GM21576 (cell line): Measurements from ENCODE around the gene THOC6.
A peak's percentile ranks its signal among the peaks of the same experiment; 100 is the strongest.
"Not testable (repeated sequence)": the region's sequence is repeated elsewhere in the genome, so short reads cannot be mapped to it uniquely, and the experiment has no call there.

Experiments
- ATAC-seq: cut with Tn5 transposase; IDR thresholded peaks from one replicate; pipeline ENCODE4 v1.9.1; 2021; ENCODE audit warnings: mild to moderate bottlenecking, moderate library complexity; ENCODE audit not compliant: unreplicated experiment

The THOC6 gene

DNA sequence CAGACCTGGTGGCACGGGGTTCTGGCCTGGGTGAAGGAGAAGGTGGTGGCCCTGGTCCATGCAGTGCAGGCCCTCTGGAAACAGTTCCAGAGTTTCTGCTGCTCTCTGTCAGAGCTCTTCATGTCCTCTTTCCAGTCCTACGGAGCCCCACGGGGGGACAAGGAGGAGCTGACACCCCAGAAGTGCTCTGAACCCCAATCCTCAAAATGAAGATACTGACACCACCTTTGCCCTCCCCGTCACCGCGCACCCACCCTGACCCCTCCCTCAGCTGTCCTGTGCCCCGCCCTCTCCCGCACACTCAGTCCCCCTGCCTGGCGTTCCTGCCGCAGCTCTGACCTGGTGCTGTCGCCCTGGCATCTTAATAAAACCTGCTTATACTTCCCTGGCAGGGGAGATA, 45.3 kb downstream of the THOC6 start:
- not testable (repeated sequence) for ATAC-seq

DNA sequence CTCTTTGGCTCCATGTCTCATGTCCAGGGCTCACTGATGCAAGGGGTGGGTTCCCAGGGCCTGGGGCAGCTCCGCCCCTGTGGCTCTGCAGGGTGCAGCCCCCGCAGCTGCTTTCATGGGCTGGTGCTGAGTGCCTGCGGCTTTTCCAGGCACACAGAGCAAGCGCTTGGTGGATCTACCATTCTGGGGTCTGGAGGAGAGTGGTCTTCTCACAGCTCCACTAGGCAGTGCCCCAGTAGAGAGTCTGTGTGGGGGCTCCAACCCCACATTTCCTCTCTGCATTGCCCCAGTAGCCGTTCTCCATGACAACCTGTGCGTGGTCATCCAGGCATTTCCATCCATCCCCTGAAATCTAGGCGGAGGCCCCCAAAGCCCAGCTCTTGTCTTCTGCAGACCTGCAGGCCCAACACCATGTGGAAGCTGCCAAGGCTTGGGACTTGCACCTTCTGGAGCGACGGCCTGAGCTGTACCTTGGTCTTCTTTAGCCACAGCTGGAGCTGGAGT, 46.8 kb downstream of the THOC6 start:
- ATAC-seq = no peak

DNA sequence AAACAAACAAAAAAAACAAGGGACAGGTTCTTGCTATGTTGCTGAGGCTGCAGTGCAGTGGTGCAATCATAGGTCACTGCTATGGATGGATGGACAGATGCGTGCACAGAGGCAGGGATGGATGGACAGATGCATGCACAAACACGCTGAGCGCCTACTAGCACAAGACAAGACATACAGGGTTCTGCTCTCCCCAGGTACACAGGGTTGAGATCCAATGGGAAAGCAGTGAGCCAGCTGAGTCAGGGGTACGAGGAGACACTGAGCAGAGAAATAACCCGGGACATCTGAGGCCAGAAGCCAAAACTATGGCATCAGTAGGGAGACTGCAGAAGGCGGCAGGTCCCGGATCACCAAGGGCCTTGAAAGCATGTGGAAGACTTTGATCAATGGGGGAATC, 47.8 kb downstream of the THOC6 start:
- ATAC-seq = no peak

DNA sequence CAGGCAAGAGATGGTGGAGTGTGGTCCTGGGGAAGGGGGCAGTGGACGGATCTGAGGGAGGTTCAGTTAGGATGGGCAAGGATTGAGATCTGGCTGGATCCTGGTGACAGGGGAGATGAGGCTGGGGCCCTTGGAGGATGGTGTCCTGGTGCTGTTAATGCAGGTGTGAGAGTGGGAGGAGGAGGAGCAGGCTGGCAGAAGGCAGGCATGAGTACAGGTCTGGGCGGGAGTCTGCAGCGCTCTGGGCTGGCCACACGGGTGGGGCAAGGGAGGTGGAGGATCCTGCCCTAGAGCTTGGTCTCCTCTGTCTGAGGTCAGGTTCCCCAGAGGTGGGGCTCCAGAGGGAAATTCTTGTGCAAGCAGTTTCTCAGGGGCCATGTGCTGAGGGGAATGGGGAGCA, 48.3 kb downstream of the THOC6 start:
- ATAC-seq = not testable (repeated sequence)

DNA sequence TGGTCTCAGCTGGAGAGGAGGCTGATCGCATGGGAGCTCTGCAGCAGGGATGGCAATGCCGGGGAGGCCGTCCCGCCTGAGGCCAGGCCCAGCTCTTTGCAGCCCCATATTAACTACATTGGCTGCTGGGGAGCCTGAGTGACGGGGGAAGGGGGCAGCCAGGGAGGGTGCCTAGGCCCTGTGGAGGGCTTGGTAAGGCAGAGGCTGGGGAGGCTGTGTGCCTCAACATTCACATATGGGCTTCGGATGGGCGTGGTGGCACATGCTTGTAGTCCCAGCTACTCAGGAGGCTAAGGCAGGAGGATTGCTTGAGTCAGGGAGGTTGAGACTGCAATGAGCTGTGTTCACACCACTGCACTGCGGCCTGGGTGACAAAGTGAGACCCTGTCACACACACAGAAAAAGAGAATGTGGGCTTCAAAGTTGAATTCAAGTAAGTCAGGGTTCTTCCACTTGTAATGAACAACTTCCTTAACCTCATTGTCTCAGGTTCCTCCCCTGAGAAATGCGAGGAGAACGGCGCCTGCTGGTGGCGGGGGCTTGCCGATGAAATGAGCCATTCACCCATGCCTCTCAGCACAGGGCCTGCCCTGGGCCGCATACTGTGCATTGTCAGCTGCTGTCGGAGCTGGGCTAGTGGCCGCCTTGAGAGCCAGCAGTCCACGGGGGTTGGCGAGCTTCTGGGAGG, 48.9 kb downstream of the THOC6 start:
- ATAC-seq = not testable (repeated sequence)

DNA sequence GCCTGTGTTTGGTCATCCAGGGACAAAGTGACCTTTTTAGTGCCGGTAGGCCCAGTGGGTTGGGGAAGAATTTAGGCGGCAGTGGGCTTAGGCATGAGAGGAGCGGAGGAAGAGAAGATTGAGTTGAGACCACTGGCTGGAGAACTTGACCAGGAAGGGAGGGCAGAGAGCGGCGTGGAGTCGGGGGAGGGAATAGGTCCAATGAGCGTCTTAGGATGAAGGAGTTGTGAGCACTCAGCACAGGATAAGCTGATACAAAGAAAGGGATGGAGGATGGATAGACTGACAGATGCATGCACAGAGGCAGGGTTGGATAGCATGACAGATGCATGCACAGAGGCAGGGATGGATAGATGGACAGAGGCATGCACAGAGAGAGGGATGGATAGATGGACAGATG, 49.6 kb downstream of the THOC6 start:
- ATAC-seq = no peak

GRCh38 chr16:3074860-3075522, 51.2 kb downstream of the THOC6 start:
- peak; percentile 67 for ATAC-seq

DNA sequence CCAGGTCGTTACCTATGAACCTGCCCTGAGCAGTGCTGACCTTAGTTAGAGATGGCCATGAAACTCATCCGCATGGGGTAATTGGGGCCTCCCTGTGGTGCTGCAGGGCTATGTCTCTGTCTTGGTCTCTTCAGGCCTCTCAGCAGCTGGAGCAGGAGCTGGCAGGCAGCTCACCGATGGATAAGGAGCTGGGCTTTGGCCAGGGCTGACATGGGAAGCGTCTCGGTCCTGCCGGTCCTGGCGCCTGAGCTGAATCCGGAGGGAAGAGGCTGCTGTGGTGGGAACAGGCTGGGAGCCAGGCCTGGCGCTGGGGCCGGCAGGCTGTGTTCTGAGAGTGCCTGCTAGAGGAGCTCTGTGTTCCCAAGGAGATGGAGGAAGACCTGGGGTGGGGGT, 51.7 kb downstream of the THOC6 start:
- no peak for ATAC-seq

- ATAC-seq = not testable (repeated sequence)
Measured at GRCh38 chr16:3075946-3076345, 52.1 kb downstream of the THOC6 start.

GRCh38 chr16:3076577-3076976, 52.7 kb downstream of the THOC6 start:
- no peak for ATAC-seq
